Urinary bladder (tissue), 4 donors: Measurements from ENCODE around the gene ZNF669. TPM values are rescaled to one million over a fixed set of nuclear protein-coding genes. Genes with fewer than 3 reads are reported as not detected.

Source experiments
- DNase-seq: peaks from one replicate; pipeline ENCODE4 v3.0.0-alpha.2; 2015; ENCODE audit errors: extremely low spot score
- H3K27ac ChIP-seq: one replicate; pipeline ENCODE4 v1.5.1; 2013; ENCODE audit warnings: low read depth, mild to moderate bottlenecking, moderate library complexity
- H3K36me3 ChIP-seq: one replicate; pipeline ENCODE4 v1.6.1; 2013; ENCODE audit warnings: mild to moderate bottlenecking, moderate library complexity; ENCODE audit not compliant: insufficient read depth
- H3K4me1 ChIP-seq: one replicate; pipeline ENCODE4 v1.6.1; 2013; ENCODE audit warnings: mild to moderate bottlenecking, moderate library complexity; ENCODE audit not compliant: insufficient read depth
- H3K4me3 ChIP-seq: one replicate; pipeline ENCODE4 v1.5.1; 2013; ENCODE audit warnings: low read depth, low read length
- WGBS: extraction: QIAGEN DNeasy Blood & Tissue Kit; methylation state at CpG from one replicate; pipeline ENCODE4 v1.1.7; 2013; 5-methylcytosine and 5-hydroxymethylcytosine counted together
- polyA plus RNA-seq: library from polyadenylated mRNA; stranded (reverse); fragments of 200-250 nt; gene quantifications from one replicate; pipeline ENCODE4 v1.2.3, GENCODE V29; 2013
- total RNA-seq: library from RNA; depleted of rRNA; stranded (reverse); fragments of >200 nt; gene quantifications from one replicate; pipeline ENCODE4 v1.2.3, GENCODE V29; 2014
- donor health status: healthy with polysubstance abuse.
- donor health status: healthy.

ZNF669 gene
- total and polyA plus RNA-seq, 2 donors = 5.8 to 12.0 TPM

GRCh38 chr1:247118946-247119446 is 14.8 kb upstream of the ZNF669 start:
- H3K4me3 ChIP-seq = no peak overlapping the region
- H3K27ac ChIP-seq = no peak overlapping the region
- WGBS = 63% methylated on average over 11 of the region's 11 CpGs
- H3K4me1 ChIP-seq = no peaks in the 10 kb centered on the region
- no peak for DNase-seq
- H3K36me3 ChIP-seq = no peaks in the 10 kb centered on the region

GRCh38 chr1:247115545-247115944 is 11.4 kb upstream of the ZNF669 start:
- no peak overlapping the region for H3K27ac ChIP-seq
- DNase-seq = no peak
- no peak overlapping the region for H3K4me3 ChIP-seq
- H3K36me3 ChIP-seq = no peaks in the 10 kb centered on the region
- H3K4me1 ChIP-seq = no peaks in the 10 kb centered on the region
- WGBS = 71% methylated on average over 12 of the region's 12 CpGs

- no peak overlapping the region for H3K27ac ChIP-seq
- no peaks in the 10 kb centered on the region for H3K36me3 ChIP-seq
- H3K4me3 ChIP-seq = no peak overlapping the region
- H3K4me1 ChIP-seq = no peaks in the 10 kb centered on the region
- WGBS = 60% methylated on average over 7 of the region's 7 CpGs
- no peak for DNase-seq
These were observed 11.0 kb upstream of the ZNF669 start for GRCh38 chr1:247115141-247115510.

- no peak for DNase-seq
- H3K4me3 ChIP-seq = no peak overlapping the region
- 92% methylated on average over 13 of the region's 13 CpGs for WGBS
These were observed 10.4 kb upstream of the ZNF669 start for GRCh38 chr1:247114351-247115140.

GRCh38 chr1:247113733-247114271 is 9.6 kb upstream of the ZNF669 start:
- Histone ChIP-seq H3K27ac (no peak overlapping the region), H3K36me3 (no peaks in the 10 kb centered on the region), H3K4me1 (no peaks in the 10 kb centered on the region), H3K4me3 (no peak overlapping the region)
- DNase-seq = no peak
- WGBS = 91% methylated on average over 5 of the region's 5 CpGs

More at GRCh38 chr1:247114351-247115140, 10.4 kb upstream of the ZNF669 start:
- Histone ChIP-seq H3K36me3 (no peaks in the 10 kb centered on the region), H3K27ac (no peak overlapping the region), H3K4me1 (no peaks in the 10 kb centered on the region)

DNA sequence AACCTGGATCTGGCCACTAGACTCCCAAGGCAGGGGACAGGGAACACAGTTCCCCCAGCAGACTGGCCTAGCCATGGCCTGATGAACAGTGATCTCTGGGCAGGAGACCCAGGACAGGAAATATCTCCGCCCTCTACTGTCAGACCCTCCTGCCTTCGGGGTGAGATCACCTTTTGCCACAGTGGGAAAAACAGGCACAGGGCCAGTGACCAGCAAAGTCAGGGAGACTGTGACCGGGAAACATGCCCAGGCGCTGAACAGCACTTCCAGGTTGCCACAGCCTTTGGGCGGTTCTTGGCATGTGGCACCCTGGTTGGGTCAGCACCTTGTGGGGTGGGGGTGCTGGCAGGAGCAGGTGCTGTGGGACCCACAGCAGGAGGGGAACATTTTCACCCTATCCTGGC is 8.9 kb upstream of the ZNF669 start:
- Histone ChIP-seq H3K4me1 (no peaks in the 10 kb centered on the region), H3K36me3 (no peaks in the 10 kb centered on the region), H3K27ac (no peak overlapping the region), H3K4me3 (no peak overlapping the region)
- no peak for DNase-seq
- 70% methylated on average over 5 of the region's 5 CpGs for WGBS

- no peaks in the 10 kb centered on the region for H3K4me1 ChIP-seq
- 40% methylated on average over 9 of the region's 9 CpGs for WGBS
- H3K4me3 ChIP-seq = peak overlapping the region; percentile 82
- H3K36me3 ChIP-seq = no peaks in the 10 kb centered on the region
- no peak for DNase-seq
- H3K27ac ChIP-seq = no peak overlapping the region
These were observed 8.3 kb upstream of the ZNF669 start for GRCh38 chr1:247112479-247112781.

GRCh38 chr1:247111700-247112478 is 7.7 kb upstream of the ZNF669 start:
- DNase-seq = no peak
- WGBS = 2% methylated on average over 78 of the region's 78 CpGs
- Histone ChIP-seq H3K4me3 (peak overlapping the region; percentile 82), H3K27ac (peak overlapping the region; percentile 81), H3K4me1 (no peaks in the 10 kb centered on the region), H3K36me3 (no peaks in the 10 kb centered on the region)

DNA sequence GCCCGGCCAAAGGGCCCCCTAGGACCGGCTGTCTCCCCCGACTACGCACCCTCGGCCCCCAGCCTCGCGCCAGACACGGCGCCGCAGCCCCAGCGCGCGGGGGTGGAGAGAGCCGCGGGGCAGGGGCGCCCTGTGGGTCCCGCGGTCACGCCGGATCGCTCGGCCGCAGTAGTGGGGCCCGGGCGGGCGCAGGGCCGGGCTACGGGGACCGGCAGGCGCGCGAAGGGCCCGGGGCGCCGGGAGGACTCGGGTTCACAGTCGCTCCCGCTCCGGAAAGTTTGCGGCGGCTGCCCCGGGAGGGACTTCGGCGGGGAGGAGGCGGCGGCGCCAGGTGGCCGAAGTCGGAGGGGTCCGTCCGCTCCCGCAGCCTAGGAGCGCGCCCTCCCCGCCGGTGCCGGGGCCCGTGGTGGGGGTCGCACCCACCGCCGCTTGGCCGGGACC is 7.1 kb upstream of the ZNF669 start:
- 2% methylated on average over 62 of the region's 62 CpGs for WGBS
- Histone ChIP-seq H3K4me1 (no peaks in the 10 kb centered on the region), H3K4me3 (peak overlapping the region; percentile 82), H3K27ac (peak overlapping the region; percentile 81), H3K36me3 (no peaks in the 10 kb centered on the region)
- DNase-seq = no peak

- WGBS = 18% methylated on average over 30 of the region's 30 CpGs
- H3K36me3 ChIP-seq = no peaks in the 10 kb centered on the region
- no peak for DNase-seq
- H3K4me1 ChIP-seq = no peaks in the 10 kb centered on the region
- H3K27ac ChIP-seq = peak overlapping the region; percentile 81
- peak overlapping the region; percentile 82 for H3K4me3 ChIP-seq
These were observed 6.6 kb upstream of the ZNF669 start for GRCh38 chr1:247110627-247111258.

- Histone ChIP-seq H3K4me3 (no peak overlapping the region), H3K27ac (no peak overlapping the region), H3K4me1 (no peaks in the 10 kb centered on the region), H3K36me3 (no peaks in the 10 kb centered on the region)
- no peak for DNase-seq
- WGBS = 84% methylated on average over 7 of the region's 7 CpGs
These were observed 3.5 kb upstream of the ZNF669 start for GRCh38 chr1:247107694-247108093.

GRCh38 chr1:247105966-247106365 is 1.8 kb upstream of the ZNF669 start:
- DNase-seq = no peak
- 86% methylated on average over 15 of the region's 15 CpGs for WGBS

GRCh38 chr1:247104965-247105364 is 809 bp upstream of the ZNF669 start:
- Histone ChIP-seq H3K27ac (no peak overlapping the region), H3K36me3 (peaks cover 6% of the 10 kb centered on the region), H3K4me1 (no peaks in the 10 kb centered on the region), H3K4me3 (peak overlapping the region; percentile 85)
- 77% methylated on average over 13 of the region's 13 CpGs for WGBS
- DNase-seq = no peak

More at GRCh38 chr1:247105966-247106365, 1.8 kb upstream of the ZNF669 start:
- no peaks in the 10 kb centered on the region for H3K4me1 ChIP-seq
- no peaks in the 10 kb centered on the region for H3K36me3 ChIP-seq
- H3K4me3 ChIP-seq = no peak overlapping the region
- no peak overlapping the region for H3K27ac ChIP-seq
